Activated T-cell treated with anti-CD3 and anti-CD28 coated beads for 4 hours (primary cell): ENCODE data around the gene GTF3A.

Experiments
- DNase-seq: peaks from one replicate; pipeline ENCODE4 v3.0.0-alpha.2; 2020

GTF3A gene

DNA sequence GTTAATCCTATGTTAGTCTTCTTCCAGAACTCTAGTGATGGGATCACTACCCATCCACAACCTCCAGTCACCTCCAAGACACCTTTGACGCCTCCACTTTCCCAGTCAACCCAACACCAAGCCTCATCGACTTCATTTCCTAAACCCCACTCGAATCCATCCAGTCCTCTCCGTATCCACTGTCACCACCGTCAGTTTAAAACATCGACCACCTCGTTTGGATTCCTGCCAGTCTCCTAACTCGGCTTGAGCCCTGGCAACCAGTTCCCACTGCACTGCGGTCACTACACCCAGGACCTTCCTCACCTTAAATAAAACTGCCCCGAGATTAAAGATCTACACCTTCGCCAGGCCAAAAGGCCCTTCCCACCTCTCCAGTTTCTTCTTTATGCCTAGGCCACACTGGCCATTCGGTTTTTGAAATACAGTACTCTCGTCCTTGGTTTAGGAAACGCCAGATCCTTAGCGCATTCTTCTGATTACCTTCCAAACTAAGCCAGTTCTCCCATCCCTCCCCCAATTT, 24.7 kb downstream of the GTF3A start:
- no peak for DNase-seq

- peak; percentile 96 for DNase-seq
These were observed 25.8 kb downstream of the GTF3A start, which contains the start of gene MTIF3 for GRCh38 chr13:27449936-27450828. MTIF3 (minus strand) TSS chr13:27450564; CDS start chr13:27440448, 10,116 bp downstream.

- DNase-seq = peak; percentile 29
These were observed 26.6 kb downstream of the GTF3A start for GRCh38 chr13:27450921-27451471.

- no peak for DNase-seq
These were observed 31.0 kb downstream of the GTF3A start for GRCh38 chr13:27455331-27455855.

- DNase-seq = no peak
These were observed 37.6 kb downstream of the GTF3A start for GRCh38 chr13:27461940-27462584.

DNA sequence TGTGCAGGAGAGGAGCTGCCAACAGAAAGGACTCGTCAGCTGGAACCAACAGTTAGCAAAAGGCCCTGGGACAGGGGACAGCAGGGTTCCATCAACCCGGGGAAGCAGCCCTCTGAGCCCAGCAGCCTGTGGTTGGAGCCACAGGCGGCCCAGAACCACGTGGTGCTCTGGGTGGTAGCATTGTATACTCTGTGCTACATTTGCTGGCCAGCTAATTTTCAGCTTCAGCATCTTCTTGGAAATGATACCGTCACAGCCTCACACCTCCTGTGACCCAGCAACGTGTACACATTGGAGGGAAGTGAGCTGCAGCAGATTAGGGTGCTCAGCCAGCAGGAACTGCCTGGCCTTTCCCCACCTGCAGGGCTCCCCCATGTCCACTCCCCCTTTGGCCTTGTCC, 39.1 kb downstream of the GTF3A start:
- DNase-seq = no peak

DNA sequence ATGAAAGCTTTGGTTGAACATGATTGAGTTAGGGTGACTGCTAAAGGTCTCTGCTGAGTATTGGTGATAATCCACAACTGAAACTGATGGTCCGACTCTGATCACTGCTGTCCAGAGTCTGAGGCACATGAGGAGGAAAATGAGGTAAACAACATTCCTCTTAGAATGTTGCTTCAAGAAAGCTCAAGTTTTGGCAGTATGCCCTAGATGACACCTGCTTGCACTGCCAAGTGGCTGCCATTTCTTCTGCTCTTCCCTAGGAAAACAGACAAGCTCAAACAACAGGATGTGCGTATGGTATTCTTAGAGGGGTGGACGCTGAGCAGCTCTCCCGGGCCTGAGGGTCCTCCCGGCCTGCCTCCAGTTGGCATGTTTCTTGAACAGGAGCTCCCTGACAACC, 41.2 kb downstream of the GTF3A start:
- DNase-seq = no peak

DNA sequence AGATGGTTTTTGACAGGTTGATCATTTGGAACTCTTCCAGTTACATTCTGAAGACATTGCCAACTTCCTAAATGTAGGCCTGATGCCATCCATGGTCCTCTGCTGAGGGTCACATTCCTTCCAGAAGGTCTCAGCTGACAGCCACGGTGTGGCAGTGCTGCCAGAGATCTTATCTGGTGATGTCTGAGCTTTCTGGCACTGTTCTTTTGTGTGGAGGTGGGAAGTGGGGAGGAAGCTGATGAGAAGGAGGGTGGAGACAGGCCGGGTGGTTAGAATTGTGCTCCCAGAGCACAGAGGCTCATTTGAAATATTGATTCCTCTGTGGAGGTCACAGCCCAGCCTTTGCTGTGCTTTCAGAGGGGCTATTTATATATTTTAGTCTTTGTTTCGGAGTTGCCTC, 42.1 kb downstream of the GTF3A start:
- no peak for DNase-seq

DNA sequence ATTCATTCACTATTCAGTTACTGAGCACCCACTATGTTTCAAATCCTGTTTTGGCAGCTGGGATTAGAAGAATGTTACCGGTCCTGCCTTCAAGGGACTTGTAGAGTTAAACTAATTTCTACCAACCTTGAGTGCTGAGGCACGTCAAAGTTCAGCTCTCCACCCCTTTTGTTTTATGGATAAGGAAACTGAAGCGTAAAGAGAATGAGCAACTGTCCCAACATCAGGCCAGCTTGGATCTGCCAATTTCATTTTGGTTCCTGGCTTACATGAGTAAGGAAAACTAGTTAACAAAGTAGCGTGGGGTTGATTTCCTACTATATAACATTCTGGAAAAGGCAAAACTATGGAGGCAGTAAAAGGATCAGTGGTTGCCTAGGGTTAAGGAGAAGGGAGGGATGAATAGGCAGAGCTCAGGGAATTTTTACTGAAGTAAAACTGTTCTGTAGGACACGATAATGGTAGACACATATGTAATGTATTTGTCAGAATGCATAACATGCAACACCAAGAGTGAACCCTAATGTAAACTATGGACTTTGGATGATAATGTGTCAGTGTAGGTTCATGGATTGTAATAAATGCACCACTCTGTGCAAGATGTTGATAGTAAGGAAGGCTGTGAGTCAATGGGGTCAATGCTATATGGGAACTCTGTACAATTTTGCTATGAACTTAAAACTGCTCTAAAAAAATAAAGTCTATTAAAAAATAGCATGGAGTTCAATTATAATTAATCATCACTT, 45.8 kb downstream of the GTF3A start:
- DNase-seq = no peak

GRCh38 chr13:27472441-27472840, 48.0 kb downstream of the GTF3A start:
- DNase-seq = no peak

DNA sequence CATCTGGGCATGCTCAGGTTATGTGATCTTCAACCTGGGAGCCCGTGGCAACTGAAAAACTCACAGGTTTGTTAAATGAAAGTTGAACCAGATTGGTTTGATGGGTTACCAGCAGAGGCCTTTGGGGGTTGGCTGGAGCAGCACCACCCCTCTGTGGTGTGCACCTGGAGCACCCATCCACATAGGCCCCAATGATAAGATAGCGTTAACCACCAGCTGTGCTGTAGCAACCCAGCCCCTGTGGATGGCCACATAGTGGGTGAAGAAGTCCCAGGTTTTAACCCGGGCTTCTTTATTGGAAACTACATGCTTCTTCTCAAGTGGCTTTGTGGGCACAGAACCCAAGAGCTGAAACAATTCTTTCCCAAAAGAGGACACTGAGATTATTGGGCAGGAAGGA, 48.5 kb downstream of the GTF3A start:
- no peak for DNase-seq

DNA sequence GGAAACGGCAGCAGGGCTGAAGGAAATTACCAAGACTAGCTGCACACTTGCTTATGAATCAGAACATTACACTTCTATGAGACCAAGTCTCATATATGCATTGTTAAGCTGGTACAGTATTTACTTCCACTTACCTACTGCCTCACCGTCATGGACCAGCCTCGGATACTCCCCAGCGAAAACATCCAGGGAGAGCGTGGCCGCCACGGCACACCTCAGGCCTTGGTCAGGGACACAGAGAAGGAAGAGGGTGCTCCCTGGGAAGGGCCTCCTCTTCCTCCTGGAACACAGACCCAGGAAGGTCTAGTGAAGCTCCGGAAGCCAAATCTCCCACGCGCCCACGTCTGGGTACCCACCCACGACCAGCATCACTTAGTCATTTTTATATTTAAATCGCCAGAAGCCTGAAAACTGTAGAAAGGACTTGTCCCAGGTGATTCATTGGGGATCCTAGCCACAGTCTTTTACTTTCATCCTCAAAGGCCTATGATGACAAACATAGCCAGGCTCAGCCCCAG, 50.4 kb downstream of the GTF3A start:
- DNase-seq = no peak

DNA sequence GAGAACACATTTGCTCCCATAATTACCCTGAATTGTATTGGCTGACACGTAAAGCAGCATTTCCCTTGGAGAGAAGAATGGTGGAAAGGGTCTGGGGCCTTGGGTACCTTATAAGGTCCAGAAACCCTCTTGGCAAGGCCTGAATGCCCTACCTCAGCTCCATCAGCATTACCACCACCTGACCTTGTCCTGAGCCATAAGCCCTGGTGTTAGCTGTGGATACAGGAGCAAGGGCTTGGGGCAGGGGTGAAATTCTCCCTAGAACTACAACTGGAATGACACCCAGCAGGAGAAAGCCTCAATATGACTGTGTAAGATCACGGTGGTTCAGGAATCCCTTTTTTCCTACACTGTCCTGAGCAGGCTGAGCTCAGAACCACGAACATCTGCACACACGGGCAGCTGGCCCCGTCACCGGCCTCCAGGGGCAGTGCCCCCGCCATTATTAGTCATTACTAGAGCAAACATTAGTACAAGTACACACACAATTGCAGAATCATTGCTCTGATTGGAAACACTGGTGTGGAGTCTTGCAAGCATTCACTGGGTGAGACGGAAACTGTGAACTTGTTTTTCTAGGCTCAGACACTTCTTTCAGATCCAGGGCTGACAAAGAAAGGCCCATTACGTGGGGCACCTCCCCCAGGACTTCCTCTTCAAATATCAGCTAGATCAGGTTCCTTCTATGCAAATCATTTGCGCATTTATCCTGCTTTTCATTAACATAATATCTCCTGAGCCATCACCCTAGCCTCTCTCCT, 52.7 kb downstream of the GTF3A start:
- DNase-seq = no peak

- DNase-seq = no peak
These were observed 57.3 kb downstream of the GTF3A start for GRCh38 chr13:27481766-27482165.

DNA sequence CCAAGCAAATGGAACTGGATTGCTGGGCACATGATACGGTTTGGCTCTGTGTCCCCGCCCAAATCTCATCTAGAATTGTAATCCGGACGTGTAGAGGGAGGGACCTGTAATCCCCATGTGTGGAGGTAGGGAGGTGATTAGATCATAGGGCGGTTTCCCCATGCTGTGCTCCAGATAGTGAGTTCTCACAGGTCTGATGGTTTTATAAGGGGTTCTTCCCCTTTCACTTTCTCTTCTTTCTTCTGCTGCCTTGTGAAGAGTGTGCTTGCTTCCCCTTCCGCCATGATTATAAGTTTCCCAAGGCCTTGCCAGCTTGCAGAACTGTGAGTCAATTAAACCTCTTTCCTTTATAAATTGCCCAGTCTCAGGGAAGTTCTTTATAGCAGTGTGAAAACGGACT, 58.6 kb downstream of the GTF3A start:
- no peak for DNase-seq

- DNase-seq = no peak
These were observed 59.0 kb downstream of the GTF3A start for GRCh38 chr13:27483421-27483820.
